DMS 273 treated with DMSO at 0.1 percent for 48 hours (cell line): Measurements from ENCODE around the gene MARS1.
"Not testable (repeated sequence)": the region's sequence is repeated elsewhere in the genome, so short reads cannot be mapped to it uniquely, and the experiment has no call there.

Source experiments
- DNase-seq: peaks from one replicate; lab custom pipeline; 2025; lab: John Stamatoyannopoulos, UW

MARS1 gene

GRCh38 chr12:57495051-57495701 is 7.3 kb downstream of the MARS1 start:
- DNase-seq: not testable (repeated sequence)

DNA sequence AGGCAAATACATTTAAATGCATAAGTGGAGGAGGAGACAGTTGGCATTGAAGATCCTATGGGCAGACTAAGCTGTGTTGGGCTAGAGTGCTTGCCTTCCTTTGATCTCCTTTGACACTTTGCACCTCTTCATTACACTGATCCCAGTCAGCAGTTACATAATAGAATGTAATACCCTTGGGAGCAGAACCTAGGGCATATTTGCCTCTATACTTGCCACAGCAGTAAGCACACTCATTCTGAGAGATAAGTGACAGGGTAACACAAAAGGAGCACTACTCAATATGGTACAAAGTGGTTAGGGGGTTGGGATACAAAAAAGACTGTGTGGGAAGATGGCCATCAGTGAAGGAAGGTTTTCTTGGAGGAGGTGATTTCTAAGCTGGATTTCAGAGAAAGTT is 9.0 kb downstream of the MARS1 start:
- DNase-seq: no peak

GRCh38 chr12:57497223-57498131 is 9.6 kb downstream of the MARS1 start:
- no peak for DNase-seq

DNA sequence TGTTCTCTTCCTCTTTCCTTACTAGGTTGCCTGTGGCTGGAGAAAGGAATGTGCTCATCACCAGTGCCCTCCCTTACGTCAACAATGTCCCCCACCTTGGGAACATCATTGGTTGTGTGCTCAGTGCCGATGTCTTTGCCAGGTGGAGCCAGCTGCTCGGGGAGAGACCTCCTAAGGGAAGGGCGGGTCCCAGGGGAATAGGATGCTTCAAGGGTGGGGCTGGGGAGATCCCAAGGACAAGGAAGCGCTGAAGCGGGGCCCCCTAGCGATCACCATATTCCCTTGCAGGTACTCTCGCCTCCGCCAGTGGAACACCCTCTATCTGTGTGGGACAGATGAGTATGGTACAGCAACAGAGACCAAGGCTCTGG is 10.2 kb downstream of the MARS1 start:
- DNase-seq: no peak

GRCh38 chr12:57498571-57498970 is 10.7 kb downstream of the MARS1 start:
- no peak for DNase-seq

- no peak for DNase-seq
Observed at GRCh38 chr12:57500213-57500612, 12.3 kb downstream of the MARS1 start.

GRCh38 chr12:57502311-57502969 is 14.6 kb downstream of the MARS1 start:
- not testable (repeated sequence) for DNase-seq

GRCh38 chr12:57506541-57506940 is 18.7 kb downstream of the MARS1 start:
- not testable (repeated sequence) for DNase-seq

DNA sequence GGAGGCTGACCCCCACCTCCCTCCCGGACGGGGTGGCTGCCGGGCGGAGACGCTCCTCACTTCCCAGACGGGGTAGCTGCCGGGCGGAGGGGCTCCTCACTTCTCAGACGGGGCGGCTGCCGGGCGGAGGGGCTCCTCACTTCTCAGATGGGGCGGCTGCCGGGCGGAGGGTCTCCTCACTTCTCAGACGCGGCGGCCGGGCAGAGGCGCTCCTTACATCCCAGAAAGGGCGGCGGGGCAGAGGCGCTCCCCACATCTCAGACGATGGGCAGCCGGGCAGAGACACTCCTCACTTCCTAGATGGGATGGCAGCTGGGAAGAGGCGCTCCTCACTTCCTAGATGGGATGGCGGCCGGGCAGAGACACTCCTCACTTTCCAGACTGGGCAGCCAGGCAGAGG is 19.9 kb downstream of the MARS1 start:
- DNase-seq: not testable (repeated sequence)

- no peak for DNase-seq
Observed at GRCh38 chr12:57511161-57511560, 23.3 kb downstream of the MARS1 start.

- DNase-seq: no peak
Observed at GRCh38 chr12:57511588-57512325, 23.9 kb downstream of the MARS1 start.

- DNase-seq: no peak
Observed at GRCh38 chr12:57512665-57513064, 24.8 kb downstream of the MARS1 start.

GRCh38 chr12:57513266-57513665 is 25.4 kb downstream of the MARS1 start:
- DNase-seq: no peak

GRCh38 chr12:57513677-57514076 is 25.8 kb downstream of the MARS1 start:
- not testable (repeated sequence) for DNase-seq

DNA sequence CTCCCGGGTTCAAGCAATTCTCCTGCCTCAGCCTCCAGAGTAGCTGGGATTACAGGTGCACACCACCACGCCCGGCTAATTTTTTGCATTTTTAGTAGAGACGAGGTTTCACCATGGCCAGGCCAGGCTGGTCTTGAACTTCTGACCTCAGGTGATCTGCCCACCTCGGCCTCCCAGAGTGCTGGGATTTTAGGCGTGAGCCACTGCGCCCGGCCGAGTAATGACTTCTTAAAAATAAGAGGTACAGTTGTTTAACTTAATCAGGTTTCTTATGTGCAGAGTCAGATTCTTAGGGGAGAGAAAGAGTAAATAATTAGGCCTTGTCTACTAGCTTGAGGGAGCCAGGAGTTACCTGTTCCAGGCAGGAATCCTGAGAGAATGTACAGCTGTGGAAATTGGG is 26.4 kb downstream of the MARS1 start:
- not testable (repeated sequence) for DNase-seq

DNA sequence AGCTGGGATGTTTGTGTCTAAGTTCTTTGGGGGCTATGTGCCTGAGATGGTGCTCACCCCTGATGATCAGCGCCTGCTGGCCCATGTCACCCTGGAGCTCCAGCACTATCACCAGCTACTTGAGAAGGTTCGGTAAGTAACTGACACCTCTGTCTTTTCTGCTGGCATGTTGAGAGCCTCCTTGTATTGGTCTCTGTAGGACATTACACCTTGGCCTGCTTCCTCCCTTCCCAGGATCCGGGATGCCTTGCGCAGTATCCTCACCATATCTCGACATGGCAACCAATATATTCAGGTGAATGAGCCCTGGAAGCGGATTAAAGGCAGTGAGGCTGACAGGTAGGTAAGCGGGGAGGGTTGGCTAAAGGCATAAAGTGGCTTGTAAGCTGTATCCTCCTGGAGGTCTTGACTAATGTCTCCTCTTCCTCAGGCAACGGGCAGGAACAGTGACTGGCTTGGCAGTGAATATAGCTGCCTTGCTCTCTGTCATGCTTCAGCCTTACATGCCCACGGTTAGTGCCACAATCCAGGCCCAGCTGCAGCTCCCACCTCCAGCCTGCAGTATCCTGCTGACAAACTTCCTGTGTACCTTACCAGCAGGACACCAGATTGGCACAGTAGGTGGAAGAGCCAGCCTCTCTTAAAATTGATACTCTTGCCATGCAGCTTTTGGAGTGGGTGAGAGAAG is 27.0 kb downstream of the MARS1 start:
- DNase-seq: no peak

DNA sequence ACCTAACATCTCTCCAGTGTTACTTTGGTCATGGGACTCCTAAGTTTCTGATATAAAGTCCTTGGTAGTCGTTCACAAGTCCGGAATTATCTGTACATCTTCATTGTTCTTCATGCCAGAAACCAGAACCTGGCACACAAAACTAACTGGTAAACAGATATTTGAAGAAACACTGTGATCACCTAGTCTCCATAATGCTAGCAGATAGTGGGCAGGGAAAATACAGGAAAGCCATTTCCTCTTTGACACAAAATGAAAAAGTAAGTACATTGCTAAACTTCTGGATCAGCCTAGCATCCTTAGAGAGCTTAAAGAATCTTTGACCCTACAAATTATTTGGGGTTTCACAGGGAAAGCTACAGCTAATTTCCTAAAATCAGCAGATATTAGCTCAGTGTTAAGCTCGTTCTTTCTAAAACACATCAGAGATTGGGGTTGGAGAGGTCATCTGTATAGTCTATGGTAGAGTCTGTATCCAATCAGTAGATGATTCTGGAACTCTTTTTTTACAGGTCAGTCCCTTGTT is 27.6 kb downstream of the MARS1 start:
- no peak for DNase-seq

GRCh38 chr12:57515934-57516541 is 28.2 kb downstream of the MARS1 start:
- no peak for DNase-seq

GRCh38 chr12:57516617-57517153 is 28.8 kb downstream of the MARS1 start:
- DNase-seq: no peak

GRCh38 chr12:57517187-57517586 is 29.3 kb downstream of the MARS1 start:
- DNase-seq: no peak

- not testable (repeated sequence) for DNase-seq
Observed at GRCh38 chr12:57517718-57518117, 29.9 kb downstream of the MARS1 start.
